Measurements from ENCODE around the gene BOD1.

BOD1 gene

GRCh38 chr5:173630724-173631365, 14.4 kb upstream of the BOD1 start:
- TF ChIP-seq CTCF (IDR thresholded peaks at IDR 0.05; ENCODE audit: extremely low read depth, insufficient read depth, missing control alignments): no peak
- no peak for DNase-seq (ENCODE audit: low spot score)
- in situ Hi-C loops (cut with MboI; ENCODE audit: low pct_unique_long_range_greater_than_20kb, low sequenced_read_pairs, unreplicated experiment): no loop called here

- DNase-seq (ENCODE audit: low spot score): peak; percentile 58
- in situ Hi-C loops (cut with MboI; ENCODE audit: low pct_unique_long_range_greater_than_20kb, low sequenced_read_pairs, unreplicated experiment): no loop called here
- TF ChIP-seq CTCF (IDR thresholded peaks at IDR 0.05; ENCODE audit: extremely low read depth, insufficient read depth, missing control alignments): peak; percentile 63
Observed at GRCh38 chr5:173629628-173630027, 13.2 kb upstream of the BOD1 start.

GRCh38 chr5:173628501-173628900, 12.1 kb upstream of the BOD1 start:
- DNase-seq (ENCODE audit: low spot score): no peak
- in situ Hi-C loops (cut with MboI; ENCODE audit: low pct_unique_long_range_greater_than_20kb, low sequenced_read_pairs, unreplicated experiment): no loop called here
- no peak for TF ChIP-seq CTCF (IDR thresholded peaks at IDR 0.05; ENCODE audit: extremely low read depth, insufficient read depth, missing control alignments)

- DNase-seq (ENCODE audit: low spot score): no peak
- TF ChIP-seq CTCF (IDR thresholded peaks at IDR 0.05; ENCODE audit: extremely low read depth, insufficient read depth, missing control alignments): no peak
- in situ Hi-C loops (cut with MboI; ENCODE audit: low pct_unique_long_range_greater_than_20kb, low sequenced_read_pairs, unreplicated experiment): no loop called here
Observed at GRCh38 chr5:173627860-173628392, 11.5 kb upstream of the BOD1 start.

- no peak for DNase-seq (ENCODE audit: low spot score)
- in situ Hi-C loops (cut with MboI; ENCODE audit: low pct_unique_long_range_greater_than_20kb, low sequenced_read_pairs, unreplicated experiment): no loop called here
Observed at GRCh38 chr5:173627271-173627670, 10.8 kb upstream of the BOD1 start.

GRCh38 chr5:173626505-173626820, 10.0 kb upstream of the BOD1 start:
- in situ Hi-C loops (cut with MboI; ENCODE audit: low pct_unique_long_range_greater_than_20kb, low sequenced_read_pairs, unreplicated experiment): no loop called here
- no peak for TF ChIP-seq CTCF (IDR thresholded peaks at IDR 0.05; ENCODE audit: extremely low read depth, insufficient read depth, missing control alignments)
- DNase-seq (ENCODE audit: low spot score): no peak

More at GRCh38 chr5:173627271-173627670, 10.8 kb upstream of the BOD1 start:
- TF ChIP-seq CTCF (IDR thresholded peaks at IDR 0.05; ENCODE audit: extremely low read depth, insufficient read depth, missing control alignments): no peak
